GM21360 (cell line): ENCODE data around the gene MYBPC2.
"Not testable (repeated sequence)": the region's sequence is repeated elsewhere in the genome, so short reads cannot be mapped to it uniquely, and the experiment has no call there.

Experiments
- ATAC-seq: cut with Tn5 transposase; IDR thresholded peaks from one replicate; pipeline ENCODE4 v1.9.1; 2021; ENCODE audit warnings: mild to moderate bottlenecking, moderate library complexity; ENCODE audit not compliant: unreplicated experiment

MYBPC2 gene

DNA sequence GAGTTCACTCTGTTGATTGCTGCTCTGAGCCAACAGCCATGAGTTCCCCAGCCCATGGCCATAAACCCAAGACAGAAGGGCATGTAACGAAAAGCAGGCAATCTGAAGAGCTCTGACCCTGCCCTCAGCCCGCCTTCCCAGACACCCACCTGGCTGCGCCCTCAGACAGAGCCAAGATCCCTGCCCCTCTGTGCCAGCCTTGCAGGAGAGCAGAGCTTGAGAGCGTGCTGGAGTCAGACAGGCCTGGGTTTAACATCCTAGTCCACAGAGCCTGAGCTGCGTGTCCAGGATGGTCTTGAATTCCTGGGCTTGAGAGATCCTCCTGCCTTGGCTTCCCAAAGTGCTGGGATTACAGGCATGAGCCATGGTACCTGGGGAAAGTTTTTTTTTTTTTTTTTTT, 24.6 kb downstream of the MYBPC2 start:
- no peak for ATAC-seq

DNA sequence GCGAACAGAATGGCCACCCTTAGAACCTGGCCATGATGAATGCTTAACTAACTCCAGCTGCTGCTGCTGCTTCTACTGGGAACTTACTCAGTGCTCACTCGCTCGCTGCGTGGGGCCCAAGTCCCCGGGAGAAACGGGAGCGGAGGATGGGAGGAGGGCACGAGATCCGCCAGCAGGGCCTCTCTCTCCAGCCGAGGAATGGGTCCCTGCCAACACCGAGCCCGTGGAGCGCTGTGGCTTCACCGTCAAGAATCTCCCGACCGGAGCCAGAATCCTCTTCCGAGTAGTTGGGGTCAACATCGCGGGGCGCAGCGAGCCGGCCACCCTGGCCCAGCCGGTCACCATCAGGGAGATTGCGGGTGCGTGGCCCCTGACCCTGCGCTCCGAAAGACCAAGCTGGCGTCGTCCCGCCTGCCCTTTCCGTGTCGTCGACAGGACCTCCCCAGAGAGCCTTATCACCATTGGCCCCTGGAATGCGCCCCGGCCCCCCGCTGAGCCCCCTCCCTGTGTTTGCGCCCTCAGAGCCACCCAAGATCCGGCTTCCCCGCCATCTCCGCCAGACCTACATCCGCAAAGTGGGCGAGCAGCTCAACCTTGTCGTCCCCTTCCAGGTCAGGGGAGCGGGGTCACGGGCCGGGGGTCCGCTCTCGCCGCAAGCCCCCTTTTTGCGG, 25.8 kb downstream of the MYBPC2 start:
- ATAC-seq = no peak

DNA sequence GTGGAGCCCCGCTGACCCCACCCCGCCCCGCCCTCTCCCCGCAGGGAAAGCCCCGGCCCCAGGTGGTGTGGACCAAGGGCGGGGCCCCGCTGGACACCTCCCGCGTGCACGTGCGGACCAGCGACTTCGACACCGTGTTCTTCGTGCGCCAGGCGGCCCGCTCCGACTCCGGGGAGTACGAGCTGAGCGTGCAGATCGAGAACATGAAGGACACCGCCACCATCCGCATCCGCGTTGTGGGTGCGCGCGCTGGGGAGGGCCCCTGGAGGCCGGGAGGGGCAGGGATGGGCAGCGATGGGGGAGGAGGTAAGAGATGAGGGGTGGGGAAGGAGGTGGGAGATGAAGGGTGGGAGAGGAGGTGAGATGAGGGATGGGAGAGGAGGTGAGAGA, 26.4 kb downstream of the MYBPC2 start:
- no peak for ATAC-seq

DNA sequence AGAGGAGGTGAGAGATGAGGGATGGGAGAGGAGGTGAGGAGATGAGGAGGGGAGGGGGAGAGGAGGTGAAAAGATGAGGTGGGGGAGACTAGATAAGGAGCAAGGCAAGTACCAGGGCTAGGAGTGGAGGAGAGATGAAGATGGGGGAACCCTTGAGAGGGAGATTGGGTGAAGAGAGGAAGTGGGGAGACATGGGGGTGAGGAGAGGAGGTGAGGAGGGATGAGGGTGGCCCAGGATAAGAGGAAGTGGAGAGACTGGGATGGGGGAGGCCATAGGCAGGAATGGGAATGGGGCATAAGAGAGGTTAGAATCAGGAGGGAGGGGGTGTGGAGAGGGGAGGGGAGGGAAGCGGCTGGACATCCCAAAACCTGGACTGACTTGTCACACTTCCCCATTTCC, 26.9 kb downstream of the MYBPC2 start:
- no peak for ATAC-seq

DNA sequence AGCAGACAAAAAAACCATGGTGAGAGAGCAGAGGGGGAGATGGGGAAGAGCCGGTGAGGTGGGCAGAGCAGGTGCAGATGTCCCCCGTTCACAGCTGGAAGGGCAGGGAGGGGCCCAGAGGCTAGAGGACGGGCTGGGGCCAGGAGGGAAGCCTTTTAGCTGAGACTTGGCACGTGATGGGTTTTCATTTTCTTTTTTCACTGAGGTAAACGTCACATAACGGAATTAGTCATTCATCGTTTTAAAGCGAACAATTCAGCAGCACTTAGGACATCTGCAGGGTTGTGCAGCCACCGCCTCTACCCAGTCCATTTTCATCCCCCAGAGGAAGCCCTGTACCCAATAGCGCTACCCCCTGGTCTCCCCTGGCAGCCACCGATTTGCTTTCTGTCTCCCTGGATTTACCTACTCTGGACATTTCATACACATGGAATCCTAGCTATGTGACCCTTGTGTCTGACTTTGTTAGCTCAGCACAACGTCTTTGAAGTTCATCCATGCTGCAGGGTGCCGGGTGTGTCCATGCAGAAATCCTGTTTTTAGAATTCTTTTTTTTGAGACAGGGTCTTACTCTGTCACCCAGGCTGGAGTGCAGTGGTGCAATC, 27.6 kb downstream of the MYBPC2 start:
- ATAC-seq = peak; percentile 59

DNA sequence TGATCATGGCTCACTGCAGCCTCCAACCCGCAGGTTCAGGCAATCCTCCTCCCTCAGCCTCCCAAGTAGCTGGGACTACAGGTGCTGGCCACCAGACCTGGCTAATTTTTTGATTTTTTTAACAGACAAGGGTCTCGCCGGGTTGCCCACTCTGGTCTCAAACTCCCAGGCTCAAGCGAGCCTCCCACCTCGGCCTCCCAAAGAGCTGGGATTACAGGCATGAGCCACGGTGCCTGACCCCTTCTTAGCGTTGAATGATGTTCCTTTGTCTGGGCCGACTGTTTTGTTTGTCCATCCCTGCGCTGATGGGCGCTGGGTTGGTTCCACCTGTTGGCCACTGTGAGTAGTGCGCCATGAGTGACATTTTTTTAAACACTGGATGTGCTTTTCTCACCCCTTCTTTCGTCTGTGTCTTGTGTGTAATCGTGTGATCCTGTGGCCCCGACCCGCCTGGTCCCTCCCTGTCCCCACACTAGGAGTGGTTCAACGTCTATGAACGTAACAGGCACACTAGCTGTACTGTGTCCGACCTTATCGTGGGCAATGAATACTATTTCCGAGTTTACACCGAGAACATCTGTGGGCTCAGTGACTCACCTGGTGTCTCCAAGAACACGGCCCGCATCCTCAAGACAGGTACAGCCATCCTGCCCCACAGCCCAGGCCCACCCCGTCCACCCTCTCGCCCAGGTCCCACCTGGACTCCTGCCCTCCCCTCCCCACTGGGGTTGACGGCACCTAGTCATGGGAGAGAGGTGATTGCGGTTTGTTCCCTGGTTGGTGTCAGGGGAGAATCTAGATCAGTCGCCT, 28.6 kb downstream of the MYBPC2 start:
- no peak for ATAC-seq

DNA sequence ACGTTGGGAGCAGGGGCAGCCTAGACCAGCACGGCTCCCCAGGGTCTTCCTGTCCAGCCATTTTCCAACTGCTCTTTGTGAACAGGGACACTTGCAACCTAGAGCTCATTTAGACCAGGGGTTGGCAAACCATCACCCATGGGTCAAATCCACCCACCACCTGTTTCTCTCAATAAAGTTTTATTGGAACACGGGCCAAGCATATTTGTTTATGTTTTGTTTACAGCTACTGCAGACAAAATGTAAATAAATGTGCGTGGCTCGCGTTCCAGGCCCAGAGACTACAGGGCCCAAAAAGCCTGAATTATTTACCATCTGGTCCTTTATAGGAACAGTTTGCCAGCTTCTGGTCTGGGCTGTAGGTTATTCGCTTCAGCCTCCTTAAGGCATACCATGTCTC, 30.3 kb downstream of the MYBPC2 start:
- no peak for ATAC-seq

DNA sequence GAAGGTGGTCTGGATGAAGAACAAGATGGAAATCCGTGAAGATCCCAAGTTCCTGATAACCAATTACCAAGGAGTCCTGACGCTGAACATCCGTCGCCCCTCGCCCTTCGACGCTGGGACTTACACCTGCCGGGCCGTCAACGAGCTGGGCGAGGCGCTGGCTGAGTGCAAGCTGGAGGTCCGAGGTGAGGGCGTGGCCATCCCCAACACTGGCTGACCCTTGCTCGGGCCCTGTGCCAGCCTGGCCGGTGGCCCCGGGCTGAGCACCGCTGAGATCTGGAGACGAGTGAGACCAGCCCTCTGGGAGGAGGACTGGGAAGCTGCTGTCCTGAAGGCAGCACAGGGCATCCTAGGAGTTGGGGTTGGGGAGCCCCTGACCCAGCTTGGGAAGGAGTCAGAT, 31.7 kb downstream of the MYBPC2 start:
- ATAC-seq = no peak

DNA sequence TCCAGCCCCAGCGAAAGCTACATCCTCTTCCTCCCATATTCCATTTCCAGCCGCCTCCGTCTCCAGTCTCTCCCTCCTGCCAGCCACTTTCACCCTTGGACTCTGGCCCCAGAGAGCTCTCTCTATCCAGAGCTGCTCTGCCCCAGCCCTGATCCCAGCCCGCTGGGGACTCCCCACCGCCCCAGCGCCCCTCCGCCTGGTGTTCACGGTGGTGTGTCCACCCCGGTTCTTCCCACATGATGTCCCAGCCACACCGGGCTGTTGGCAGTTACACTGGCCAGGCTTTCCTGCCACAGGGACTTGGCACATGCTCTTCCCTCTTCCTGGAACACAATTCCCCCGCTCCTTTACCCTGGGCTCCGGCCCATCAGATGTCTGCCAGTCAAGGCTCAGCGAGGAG, 32.3 kb downstream of the MYBPC2 start:
- no peak for ATAC-seq

DNA sequence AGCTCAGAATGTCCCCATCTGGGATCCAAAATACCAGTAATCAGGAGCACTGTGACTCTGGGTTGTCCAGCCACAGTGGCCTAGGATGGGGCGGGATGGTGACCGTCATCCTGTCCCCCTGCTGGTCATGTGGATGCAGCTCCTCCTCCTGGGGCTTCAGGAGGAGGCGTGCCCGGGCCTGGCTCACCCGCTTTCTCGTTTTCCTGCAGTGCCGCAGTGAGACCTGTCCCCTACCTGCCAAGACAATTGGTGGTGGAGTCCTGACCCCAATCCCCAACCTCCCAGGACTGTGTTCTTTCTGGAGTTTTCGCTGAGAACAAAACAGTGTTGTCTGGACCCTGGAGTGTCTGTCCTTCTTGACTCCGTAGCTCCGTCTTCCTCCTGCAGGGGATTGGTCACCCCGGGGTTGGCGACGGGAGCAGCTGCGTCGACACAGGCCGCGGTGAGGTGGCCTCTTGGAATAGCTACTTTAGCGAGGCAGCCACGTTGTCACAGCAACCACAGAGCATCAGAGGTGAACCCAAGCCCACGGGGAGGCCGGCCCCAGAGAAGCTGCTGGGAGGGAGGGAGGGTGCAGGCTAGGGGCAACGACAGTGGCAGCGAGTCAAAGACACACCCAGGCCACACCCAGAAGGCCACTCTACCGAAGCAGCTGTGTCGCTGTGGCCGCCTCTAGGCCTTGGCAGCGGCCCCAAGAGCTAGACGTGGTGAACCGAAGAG, 33.5 kb downstream of the MYBPC2 start:
- no peak for ATAC-seq

DNA sequence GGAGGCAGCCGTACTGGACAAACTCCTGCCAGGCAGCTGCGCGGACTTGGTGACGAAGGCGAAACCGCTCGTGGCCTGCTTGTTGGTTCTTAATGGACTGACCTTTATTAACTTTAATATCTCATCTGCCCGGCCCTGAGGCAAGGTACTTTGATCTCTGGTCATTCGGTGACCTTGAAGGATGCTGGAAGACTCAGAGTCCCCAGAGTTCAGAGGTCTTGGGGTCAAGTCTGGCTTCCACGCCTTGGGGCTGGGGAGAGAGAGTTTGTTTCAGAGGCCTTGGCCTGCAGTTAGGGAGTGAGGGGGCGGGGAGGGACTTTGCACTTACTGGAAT, 34.0 kb downstream of the MYBPC2 start:
- ATAC-seq = no peak

DNA sequence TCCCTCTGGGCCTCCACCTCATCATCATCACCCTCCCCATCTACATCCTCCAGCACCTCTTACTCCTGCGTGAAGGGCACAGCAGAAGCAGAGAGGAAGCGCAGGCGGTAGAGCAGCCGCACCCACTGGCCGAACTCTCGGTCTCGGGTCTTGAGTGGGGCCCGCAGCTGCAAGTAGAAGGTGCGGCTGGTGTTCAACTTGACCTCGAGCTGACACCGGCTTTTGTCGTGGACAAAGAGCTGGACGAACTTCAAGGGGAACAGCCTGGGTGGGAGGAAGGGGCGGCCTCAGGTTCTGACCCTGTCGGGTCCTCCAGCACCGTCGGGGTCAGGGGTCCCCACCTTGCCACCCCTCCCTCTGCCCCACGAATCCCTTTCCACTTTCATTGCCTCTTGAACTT, 34.9 kb downstream of the MYBPC2 start:
- no peak for ATAC-seq

DNA sequence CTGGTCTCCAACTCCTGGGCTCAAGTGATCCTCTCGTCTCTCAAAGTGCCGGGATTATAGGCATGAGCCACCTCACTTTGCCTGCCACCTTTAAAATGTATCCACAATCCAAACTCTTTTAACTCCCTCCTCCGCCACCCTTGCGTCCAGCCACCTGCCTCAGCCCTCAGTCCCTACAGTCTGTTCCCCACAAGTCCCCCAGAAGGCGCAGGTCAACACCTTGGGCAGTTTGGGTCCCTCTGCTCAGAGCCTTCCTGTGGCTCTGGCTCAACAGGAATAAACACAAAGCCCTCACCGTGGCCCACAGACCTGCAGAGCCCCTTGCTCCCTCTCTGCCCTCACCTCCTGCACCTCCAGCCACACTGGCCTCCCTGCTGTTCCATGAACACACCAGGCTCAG, 36.1 kb downstream of the MYBPC2 start:
- ATAC-seq = no peak

DNA sequence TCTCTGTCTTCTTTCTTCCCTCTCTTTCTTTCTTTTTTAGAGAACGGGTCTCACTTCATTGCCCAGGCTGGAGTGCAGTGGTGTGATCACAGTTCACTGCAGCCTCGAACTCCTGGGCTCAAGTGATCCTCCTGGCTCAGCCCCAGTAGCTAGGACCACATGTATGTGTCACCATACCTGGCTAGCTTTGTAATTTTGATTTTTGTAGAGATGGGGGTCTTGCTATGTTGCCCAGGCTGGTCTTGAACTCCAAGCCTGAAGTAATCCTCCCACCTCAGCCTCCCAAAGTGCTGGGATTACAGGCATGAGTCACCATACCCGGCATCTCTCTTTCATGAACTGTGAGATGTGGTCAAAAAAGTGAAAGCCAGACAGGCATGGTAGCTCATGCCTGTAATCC, 40.6 kb downstream of the MYBPC2 start:
- not testable (repeated sequence) for ATAC-seq

DNA sequence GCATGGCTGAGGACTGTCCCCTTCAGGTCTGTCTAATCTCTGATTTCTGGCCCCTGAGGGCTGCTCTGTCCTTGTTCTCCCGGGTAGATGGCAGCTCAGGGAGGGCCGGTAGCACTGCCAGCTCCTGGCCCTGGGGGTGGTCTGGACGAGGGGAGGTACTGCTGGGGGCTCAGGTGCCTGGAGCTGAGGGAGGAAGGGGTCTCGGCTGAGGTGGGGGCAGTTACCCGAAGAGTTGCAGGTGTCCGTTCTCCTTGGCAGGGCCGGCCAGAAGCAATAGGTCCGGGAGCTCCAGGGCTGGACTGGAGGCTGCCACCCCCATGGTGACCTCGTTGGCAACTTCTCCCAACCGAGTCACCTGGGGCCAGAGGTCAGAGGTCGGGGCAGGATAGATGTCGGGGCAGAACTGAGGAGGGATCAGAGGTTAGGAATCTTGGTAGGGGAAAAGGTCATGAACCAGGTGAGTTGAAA, 42.4 kb downstream of the MYBPC2 start:
- no peak for ATAC-seq

DNA sequence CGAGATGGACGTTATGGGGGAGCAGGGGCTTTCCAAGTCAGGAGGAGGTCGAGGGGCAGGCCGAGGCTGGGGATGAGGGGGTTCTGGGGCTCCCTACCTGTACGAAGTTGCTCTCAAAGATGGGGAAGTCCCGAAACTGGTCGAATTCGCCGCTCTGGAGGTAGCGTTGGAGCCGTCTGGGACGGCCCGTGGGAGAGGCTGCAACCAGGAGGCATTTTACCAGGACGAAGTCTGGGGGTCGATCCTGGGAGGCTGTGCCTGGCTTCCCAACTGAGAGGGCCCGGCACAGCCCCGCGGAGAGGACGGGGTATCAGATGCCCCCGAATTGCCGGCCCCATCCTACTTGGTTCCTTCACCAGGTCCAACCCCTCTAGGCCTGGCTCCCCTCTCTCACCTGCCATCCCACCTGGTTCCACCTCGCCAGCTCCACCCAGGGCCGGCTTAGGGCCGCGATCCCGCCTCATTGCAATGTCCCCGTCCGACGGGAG, 43.1 kb downstream of the MYBPC2 start:
- no peak for ATAC-seq

DNA sequence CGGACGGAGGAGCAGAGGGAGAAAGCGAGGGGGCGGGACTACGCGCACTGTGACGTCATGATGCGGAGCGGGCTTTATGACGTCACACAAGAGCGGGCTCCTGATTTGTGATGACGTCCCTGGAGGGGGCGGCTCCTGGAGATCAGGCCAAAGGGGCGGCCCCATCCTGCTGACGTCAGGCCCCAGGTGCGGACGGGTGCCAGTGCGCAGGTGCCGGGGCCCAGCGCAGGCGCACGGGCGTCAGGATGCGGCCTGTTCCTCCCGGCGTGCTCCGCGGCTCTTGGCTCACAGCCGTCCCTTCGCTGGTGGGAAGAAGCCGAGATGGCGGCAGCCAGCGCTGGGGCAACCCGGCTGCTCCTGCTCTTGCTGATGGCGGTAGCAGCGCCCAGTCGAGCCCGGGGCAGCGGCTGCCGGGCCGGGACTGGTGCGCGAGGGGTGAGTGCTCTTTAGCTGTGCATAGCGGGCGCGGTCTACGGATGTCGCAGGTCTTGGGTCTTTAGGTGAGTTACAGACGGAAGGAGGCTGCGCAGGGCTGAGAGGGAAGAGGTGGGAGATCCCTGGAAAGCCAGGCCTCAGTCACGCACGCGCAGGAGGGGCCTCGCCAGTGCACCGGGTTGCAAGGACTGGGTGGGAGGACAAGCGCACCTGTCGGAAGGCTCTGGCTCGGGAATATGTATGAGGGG, 43.7 kb downstream of the MYBPC2 start, which contains the start of the genes EMC10 and GARIN5A:
TSS of gene EMC10 (plus strand) at position 284 of the 683 bp plus-strand sequence. CDS start at position 322, 38 bp downstream.
TSS of gene GARIN5A (minus strand) at position 625 of the 683 bp plus-strand sequence. CDS start at position 165, 460 bp downstream.
- ATAC-seq = peak; percentile 62

DNA sequence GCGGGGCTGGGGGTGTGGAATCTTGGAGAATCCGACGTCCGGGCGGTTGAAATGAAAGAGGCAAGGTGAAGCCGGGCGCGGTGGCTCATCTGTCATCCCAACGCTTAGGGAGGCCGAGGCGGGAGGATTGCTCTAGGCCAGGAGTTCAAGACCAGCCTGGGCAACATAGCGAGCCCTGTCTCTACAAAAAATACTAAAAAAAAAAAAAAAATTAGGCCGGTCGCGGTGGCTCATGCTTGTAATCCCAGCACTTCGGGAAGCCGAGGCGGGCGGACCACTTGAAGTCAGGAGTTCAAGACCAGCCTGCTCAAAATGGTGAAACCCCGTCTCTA, 44.2 kb downstream of the MYBPC2 start:
- ATAC-seq = no peak

DNA sequence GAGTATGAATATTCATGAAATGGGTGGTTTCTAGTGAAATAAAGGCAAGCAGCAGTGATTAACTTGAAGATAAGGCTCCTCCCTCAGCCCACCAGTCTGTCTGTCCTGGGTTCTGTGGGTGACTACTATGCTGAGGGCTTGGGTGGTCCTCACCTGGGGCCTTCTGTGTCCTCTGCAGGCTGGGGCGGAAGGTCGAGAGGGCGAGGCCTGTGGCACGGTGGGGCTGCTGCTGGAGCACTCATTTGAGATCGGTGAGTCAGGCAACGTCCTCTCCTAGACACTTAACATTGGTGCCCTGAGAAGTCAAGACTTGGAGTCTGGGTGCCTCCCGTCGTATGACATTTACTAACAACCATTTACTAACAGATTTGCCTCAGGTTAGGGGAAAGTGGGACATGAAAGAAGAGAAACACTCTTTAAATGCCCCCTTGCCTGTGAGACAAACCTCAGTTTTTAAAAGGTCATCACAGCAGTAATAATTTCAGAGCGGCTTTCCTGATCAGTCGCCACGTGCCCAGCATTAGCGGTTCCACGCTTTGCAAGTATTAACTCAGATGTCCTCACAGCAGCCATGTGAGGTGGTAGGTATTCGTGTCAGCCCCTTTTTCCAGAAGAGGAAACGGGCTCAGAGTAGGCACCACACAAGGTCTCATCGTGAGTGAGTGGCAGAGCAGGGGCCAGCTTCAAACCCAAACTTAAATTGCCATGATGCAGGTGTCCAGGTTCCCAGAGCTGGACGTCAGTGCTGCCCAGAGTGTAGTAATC, 45.2 kb downstream of the MYBPC2 start:
- no peak for ATAC-seq
